Esophagus muscularis mucosa (tissue), 4 donors: Measurements from ENCODE around the gene TSPOAP1.

Experiments
- EP300 ChIP-seq: sonication (generic); formaldehyde crosslinking; IDR thresholded peaks from one replicate; pipeline ENCODE4 v1.6.1; 2017; ENCODE audit warnings: antibody characterized with exemption
- POLR2A ChIP-seq: fragments of 450-650 bp; IDR thresholded peaks from one replicate; pipeline ENCODE4 v1.6.1; 2017; ENCODE audit warnings: antibody characterized with exemption, moderate library complexity, mild to moderate bottlenecking, low read depth
- TF ChIP-seq, protein P1 (sequence below), 3 experiments: fragments of 200-600 bp in 2 of 3; fragments of 450-650 bp in 1 of 3; sonication (generic) in 2 of 3; IDR thresholded peaks; one replicate each; pipeline ENCODE4 v1.5.1; 2017 to 2019; ENCODE audit warnings: antibody characterized with exemption in 3 of 3, mild to moderate bottlenecking in 2 of 3, moderate library complexity in 1 of 3

DNA sequence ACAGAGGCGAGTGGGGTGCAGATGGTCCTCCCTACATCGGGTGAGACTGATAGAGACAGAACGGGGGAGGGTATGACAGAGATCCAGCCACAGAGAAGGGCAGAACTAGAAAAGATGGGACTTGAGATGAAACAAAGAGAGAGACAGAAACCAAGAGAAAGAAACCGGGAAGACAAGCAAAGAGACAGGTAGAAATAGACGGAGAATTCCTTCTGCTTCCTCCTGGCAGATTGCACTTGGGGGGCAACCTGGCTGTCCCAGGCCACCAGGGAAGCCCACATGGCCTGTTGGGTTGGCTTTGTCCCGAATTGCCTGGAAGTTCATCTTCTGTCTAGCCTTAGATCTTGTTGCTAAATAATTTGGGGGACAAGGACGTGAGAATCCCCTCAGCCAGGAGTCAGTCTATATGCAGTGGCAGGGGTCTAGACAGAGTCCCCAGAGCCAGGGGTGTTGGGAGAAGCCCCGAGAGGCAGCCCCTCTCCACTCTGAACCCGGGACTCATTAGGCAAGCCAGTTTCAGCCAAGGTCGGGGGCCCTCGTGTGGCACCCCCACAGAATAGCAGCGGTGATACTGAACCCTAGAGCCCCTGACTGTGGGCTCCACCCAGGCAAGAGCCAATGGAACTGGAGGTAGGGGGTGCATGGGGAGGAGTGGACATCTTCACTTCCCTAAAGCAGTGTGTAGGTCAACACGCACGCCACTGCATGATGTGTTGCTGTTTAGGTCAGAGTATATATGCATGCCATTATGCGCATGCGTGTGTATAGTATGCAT lies 627 bp upstream of the TSPOAP1 start:
- TF ChIP-seq, protein P1, sequence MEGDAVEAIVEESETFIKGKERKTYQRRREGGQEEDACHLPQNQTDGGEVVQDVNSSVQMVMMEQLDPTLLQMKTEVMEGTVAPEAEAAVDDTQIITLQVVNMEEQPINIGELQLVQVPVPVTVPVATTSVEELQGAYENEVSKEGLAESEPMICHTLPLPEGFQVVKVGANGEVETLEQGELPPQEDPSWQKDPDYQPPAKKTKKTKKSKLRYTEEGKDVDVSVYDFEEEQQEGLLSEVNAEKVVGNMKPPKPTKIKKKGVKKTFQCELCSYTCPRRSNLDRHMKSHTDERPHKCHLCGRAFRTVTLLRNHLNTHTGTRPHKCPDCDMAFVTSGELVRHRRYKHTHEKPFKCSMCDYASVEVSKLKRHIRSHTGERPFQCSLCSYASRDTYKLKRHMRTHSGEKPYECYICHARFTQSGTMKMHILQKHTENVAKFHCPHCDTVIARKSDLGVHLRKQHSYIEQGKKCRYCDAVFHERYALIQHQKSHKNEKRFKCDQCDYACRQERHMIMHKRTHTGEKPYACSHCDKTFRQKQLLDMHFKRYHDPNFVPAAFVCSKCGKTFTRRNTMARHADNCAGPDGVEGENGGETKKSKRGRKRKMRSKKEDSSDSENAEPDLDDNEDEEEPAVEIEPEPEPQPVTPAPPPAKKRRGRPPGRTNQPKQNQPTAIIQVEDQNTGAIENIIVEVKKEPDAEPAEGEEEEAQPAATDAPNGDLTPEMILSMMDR (IDR thresholded peaks at IDR 0.05) = peak in 2 of 3 experiments; percentile 7 to 16
- TF ChIP-seq POLR2A = no peak
- TF ChIP-seq EP300 = no peak
